ENCODE data around the gene MRPS15. TPM values are rescaled to one million over a fixed set of nuclear protein-coding genes. Genes with fewer than 3 reads are reported as not detected.

Gene MRPS15
- total RNA-seq, 2 experiments from 2014 or later, result 123 to 169 TPM

DNA sequence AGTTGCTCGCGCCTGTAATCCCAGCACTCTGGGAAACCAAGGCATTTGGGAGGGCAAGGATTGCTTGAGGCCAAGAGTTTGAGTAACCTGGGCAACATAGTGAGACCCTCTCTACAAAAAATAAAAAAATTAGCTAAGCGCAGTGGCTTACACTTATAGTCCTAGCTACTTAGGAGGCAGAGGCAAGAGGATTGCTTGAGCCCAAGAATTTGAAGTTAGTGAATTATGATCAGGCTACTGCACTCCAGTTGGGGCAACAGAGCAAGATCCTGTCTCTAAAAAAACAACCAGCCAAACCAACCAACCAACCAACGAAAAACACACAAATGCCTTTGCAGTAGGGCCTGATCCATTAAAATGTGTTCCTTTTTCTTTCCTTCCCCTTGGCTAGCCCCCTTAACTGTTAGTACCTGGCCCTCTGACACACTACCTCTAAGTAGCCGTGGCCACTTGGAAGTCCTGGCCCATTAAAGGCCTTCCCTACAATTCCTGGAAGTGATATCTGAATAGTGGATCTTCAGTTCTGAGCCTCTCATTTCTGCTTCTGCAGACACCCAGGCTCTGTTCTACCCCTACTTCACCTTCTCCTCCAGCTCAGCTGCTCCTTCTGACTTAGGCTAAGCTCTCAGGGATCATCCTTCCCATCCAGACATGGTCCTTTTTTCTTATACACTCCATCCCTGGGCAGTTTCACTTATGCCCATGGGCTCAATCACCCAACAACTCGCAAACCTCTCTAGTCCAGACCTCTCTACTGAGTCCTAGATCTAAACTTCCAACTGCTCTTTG lies 10.4 kb downstream of the MRPS15 start:
- no peak for DNase-seq
- Mint-ChIP-seq H3K4me3 (no peak overlapping the region), H3K27ac (no peak overlapping the region), H3K27me3 (no peaks in the 10 kb centered on the region), H3K9me3 (ENCODE audit: low read depth) (no peaks in the 10 kb centered on the region), H3K4me1 (peaks cover 36% of the 10 kb centered on the region), H3K36me3 (ENCODE audit: low read depth) (peaks cover 21% of the 10 kb centered on the region)
- intact Hi-C loops (cut with DNase I, micrococcal nuclease), result loop anchor here in 1 of 2 experiments (10.0 kb wide), 2 partner anchors 879 to 1259 kb away; partner anchors contain the start of genes SFPQ and TFAP2E
- POLR2A ChIA-PET, result interaction anchor here (0.5 to 0.6 kb wide), 2 partner anchors 496 to 770 kb away, joined by 3 to 4 read pairs; no protein-coding TSS in a partner anchor
- no peak for ATAC-seq
- CTCF ChIA-PET, result no interaction called here

DNA sequence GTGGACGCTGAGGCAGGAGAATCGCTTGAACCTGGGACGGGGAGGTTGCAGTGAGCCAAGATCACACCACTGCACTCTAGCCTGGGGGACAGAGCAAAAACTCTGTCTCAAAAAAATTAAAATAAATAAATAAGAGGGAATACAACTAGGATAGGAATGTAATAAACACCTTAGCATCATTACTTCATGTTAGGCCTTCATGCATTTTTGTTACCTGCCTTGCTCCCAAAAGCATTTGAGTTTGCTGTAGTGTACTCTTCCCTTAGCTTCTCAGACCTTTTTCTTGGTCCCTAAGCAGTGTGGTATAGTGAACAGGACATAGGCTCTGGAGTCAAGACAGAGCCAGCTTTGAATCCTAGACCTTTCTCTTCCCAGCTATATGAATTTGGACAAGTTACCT lies 11.1 kb downstream of the MRPS15 start:
- H3K27me3 Mint-ChIP-seq, result no peaks in the 10 kb centered on the region
- ChIA-PET CTCF (interaction anchor here (0.8 kb wide), 1 partner anchor 73 kb away, joined by 4 read pairs; no protein-coding TSS in a partner anchor), POLR2A (no interaction called here)
- no peaks in the 10 kb centered on the region for H3K9me3 Mint-ChIP-seq (ENCODE audit: low read depth)
- intact Hi-C loops (cut with DNase I, micrococcal nuclease), result loop anchor here in 1 of 2 experiments (10.0 kb wide), 2 partner anchors 878 to 1258 kb away; partner anchors contain the start of genes SFPQ and TFAP2E
- no peak overlapping the region for H3K27ac Mint-ChIP-seq
- H3K4me1 Mint-ChIP-seq, result peaks cover 28% of the 10 kb centered on the region
- H3K4me3 Mint-ChIP-seq, result no peak overlapping the region
- DNase-seq, result no peak
- ATAC-seq, result no peak
- H3K36me3 Mint-ChIP-seq (ENCODE audit: low read depth), result peaks cover 17% of the 10 kb centered on the region

DNA sequence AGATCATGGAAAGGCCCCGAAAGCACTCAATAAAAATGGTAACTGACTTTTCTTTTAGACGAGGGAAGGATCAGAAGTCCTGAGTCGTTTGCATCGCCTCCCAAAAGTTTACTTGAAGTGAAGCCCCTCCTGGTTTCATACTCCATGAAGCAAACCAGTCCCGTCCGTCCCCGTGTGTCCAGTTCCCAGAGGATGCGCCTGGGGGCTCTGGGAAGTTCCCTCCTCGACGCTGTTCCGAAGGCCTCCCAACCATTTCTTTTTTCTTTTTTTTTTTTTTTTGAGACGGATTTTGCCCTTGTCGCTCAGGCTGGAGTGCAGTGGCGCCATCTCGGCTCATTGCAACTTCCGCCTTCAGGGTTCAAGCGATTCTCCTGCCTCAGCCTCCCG lies 13.3 kb downstream of the MRPS15 start:
- ATAC-seq, result no peak
- no peaks in the 10 kb centered on the region for H3K9me3 Mint-ChIP-seq (ENCODE audit: low read depth)
- ChIA-PET POLR2A (interaction anchor here (0.6 to 2.1 kb wide), 7 partner anchors 8 to 302 kb away, joined by 3 to 10 read pairs (median 4); partner anchors contain the start of genes MRPS15 and TRAPPC3), CTCF (interaction anchor here (0.6 to 2.0 kb wide), 3 partner anchors 108 to 739 kb away, joined by 4 to 5 read pairs (median 4); no protein-coding TSS in a partner anchor)
- no peak for DNase-seq
- peaks cover 16% of the 10 kb centered on the region for H3K4me1 Mint-ChIP-seq
- no peaks in the 10 kb centered on the region for H3K27me3 Mint-ChIP-seq
- H3K36me3 Mint-ChIP-seq (ENCODE audit: low read depth), result peaks cover 11% of the 10 kb centered on the region
- intact Hi-C loops (cut with DNase I, micrococcal nuclease), result loop anchor here (1.0 to 10.0 kb wide), 8 partner anchors 7 to 1256 kb away; partner anchors contain the start of genes MRPS15 (in 2 of the 2), LSM10 (in 1 of the 2), SFPQ (in 1 of the 2) and TFAP2E (in 1 of the 2)
- H3K27ac Mint-ChIP-seq, result peak overlapping the region; percentile 83
- peak overlapping the region; percentile 83 for H3K4me3 Mint-ChIP-seq

DNA sequence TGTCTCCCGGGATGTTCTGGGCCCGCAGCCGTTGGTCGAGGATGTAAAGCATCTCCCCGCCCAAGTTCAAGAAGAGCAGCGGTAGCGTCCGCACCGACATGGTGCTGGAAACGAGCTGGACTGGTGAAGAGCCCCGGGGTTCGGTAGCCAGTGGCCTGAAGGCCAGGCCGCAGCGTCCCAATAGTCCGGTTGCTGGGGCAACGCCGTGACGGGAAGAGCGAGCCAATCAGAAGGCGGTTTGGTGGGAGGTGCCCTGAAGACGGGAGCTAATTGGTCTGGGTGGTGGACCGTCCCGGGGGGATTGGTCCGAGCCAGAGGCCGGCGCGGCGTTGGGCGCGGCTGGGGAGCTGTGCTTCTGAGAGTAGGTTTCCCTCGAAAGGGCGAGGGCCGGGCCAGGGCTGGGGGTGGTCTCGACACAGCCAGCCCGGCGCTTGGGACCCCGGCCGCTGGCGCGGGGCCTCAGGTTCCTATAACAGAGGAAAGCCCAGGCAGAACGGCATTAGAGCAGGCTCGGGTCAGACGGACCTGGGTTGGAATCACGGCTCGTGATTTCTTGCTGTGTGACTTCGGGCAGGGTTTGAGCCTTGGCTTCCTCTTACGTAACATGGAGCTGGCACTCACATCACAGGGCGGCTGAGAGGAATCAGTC lies 13.8 kb downstream of the MRPS15 start, which contains the start of gene OSCP1:
OSCP1 (minus strand) TSS at position 182 of the 649 bp plus-strand sequence; CDS start at position 100, 82 bp downstream.
- ChIA-PET POLR2A (interaction anchor here (0.6 to 2.1 kb wide), 6 partner anchors 9 to 301 kb away, joined by 3 to 10 read pairs (median 4); partner anchors contain the start of genes MRPS15 and TRAPPC3), CTCF (interaction anchor here (0.6 to 2.0 kb wide), 3 partner anchors 107 to 738 kb away, joined by 4 to 5 read pairs (median 4); no protein-coding TSS in a partner anchor)
- Mint-ChIP-seq H3K27me3 (no peaks in the 10 kb centered on the region), H3K4me1 (peaks cover 16% of the 10 kb centered on the region), H3K4me3 (peak within 1 kb of the TSS; percentile 83), H3K27ac (peak within 1 kb of the TSS; percentile 83), H3K36me3 (ENCODE audit: low read depth) (peaks cover 7% of the 10 kb centered on the region), H3K9me3 (ENCODE audit: low read depth) (no peaks in the 10 kb centered on the region)
- peak; percentile 98 for ATAC-seq
- DNase-seq, result peak; percentile 91
- intact Hi-C loops (cut with DNase I, micrococcal nuclease), result loop anchor here (1.0 to 10.0 kb wide), 8 partner anchors 8 to 1256 kb away; partner anchors contain the start of genes MRPS15 (in 2 of the 2), LSM10 (in 1 of the 2), SFPQ (in 1 of the 2) and TFAP2E (in 1 of the 2)

DNA sequence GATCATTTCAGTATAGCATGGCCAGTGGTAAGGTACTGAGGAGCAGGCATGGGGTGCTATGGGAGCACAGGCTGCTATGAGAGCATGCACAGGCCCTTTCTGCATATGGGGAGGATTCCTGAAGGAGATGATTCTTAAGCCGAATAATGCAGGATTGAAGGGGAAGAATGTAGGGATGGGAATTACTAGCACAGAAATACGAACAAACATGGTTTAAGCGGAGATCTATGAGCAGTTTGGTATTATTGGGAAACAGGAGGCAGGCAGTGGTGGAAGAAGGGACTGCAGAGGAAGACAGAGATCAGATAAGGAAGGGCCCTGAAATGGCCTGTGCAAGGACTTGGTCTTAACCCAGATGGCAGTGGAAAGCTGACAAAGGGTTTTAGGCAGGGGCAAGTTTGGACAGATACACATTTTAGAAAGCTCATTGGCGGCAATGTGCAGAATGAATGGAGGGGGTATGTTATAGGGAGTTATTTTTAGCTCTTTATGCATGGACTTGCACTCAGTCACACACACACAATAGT lies 15.6 kb downstream of the MRPS15 start:
- ChIA-PET CTCF (interaction anchor here (0.6 kb wide), 1 partner anchor 1411 kb away, joined by 3 read pairs; the partner anchor contains the start of gene MTF1), POLR2A (no interaction called here)
- Mint-ChIP-seq H3K27me3 (no peaks in the 10 kb centered on the region), H3K9me3 (ENCODE audit: low read depth) (no peaks in the 10 kb centered on the region), H3K27ac (no peak overlapping the region), H3K4me3 (no peak overlapping the region), H3K4me1 (peaks cover 16% of the 10 kb centered on the region), H3K36me3 (ENCODE audit: low read depth) (no peaks in the 10 kb centered on the region)
- no peak for ATAC-seq
- no peak for DNase-seq
- intact Hi-C loops (cut with DNase I, micrococcal nuclease), result no loop called here

DNA sequence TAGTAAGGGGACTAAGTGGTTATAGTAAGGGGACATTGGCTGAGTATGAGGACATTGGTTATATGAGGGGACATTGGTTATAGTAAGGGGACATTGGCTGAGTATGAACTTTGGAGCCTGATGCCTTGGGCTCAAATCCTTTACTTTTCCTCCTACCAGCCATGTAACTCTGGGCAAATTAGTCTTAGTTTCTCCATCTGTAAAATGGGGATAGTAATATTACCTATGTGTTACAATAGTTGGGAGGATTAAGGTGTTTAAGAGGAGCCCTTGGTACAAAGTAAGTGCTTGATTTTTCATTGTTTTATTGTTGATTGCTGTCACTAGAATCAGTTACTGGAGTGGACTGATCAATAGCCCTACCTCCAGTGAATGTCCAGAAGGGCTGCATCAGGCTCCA lies 16.7 kb downstream of the MRPS15 start:
- Mint-ChIP-seq H3K4me3 (no peak overlapping the region), H3K4me1 (peaks cover 16% of the 10 kb centered on the region), H3K27me3 (no peaks in the 10 kb centered on the region), H3K36me3 (ENCODE audit: low read depth) (no peaks in the 10 kb centered on the region), H3K9me3 (ENCODE audit: low read depth) (no peaks in the 10 kb centered on the region), H3K27ac (no peak overlapping the region)
- no peak for ATAC-seq
- intact Hi-C loops (cut with DNase I, micrococcal nuclease), result no loop called here
- ChIA-PET POLR2A (no interaction called here), CTCF (no interaction called here)
- no peak for DNase-seq

DNA sequence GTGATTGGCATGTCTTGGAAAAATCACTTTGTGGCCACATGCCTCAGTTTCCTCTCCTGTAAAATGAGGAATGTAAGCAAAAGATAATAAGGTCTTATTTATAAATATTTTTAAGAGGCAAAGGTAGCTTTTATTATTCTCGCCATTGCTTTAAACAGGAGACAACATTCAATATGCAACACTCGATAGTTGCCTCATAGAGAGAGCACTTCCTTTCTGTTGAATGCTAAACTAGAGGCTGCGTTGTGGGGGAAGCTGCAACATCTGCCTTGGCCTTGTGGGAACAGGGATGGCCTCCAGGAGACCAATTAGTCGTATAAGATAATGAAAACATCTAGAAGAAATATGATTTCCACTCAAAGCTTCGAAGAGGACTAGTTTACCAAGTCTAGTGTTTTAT lies 17.4 kb downstream of the MRPS15 start:
- ATAC-seq, result no peak
- intact Hi-C loops (cut with DNase I, micrococcal nuclease), result no loop called here
- ChIA-PET CTCF (interaction anchor here (0.6 to 0.8 kb wide), 2 partner anchors 21 to 144 kb away, joined by 3 to 5 read pairs; no protein-coding TSS in a partner anchor), POLR2A (no interaction called here)
- H3K27me3 Mint-ChIP-seq, result no peaks in the 10 kb centered on the region
- peaks cover 16% of the 10 kb centered on the region for H3K4me1 Mint-ChIP-seq
- no peaks in the 10 kb centered on the region for H3K9me3 Mint-ChIP-seq (ENCODE audit: low read depth)
- no peak overlapping the region for H3K4me3 Mint-ChIP-seq
- no peak for DNase-seq
- no peaks in the 10 kb centered on the region for H3K36me3 Mint-ChIP-seq (ENCODE audit: low read depth)
- no peak overlapping the region for H3K27ac Mint-ChIP-seq

DNA sequence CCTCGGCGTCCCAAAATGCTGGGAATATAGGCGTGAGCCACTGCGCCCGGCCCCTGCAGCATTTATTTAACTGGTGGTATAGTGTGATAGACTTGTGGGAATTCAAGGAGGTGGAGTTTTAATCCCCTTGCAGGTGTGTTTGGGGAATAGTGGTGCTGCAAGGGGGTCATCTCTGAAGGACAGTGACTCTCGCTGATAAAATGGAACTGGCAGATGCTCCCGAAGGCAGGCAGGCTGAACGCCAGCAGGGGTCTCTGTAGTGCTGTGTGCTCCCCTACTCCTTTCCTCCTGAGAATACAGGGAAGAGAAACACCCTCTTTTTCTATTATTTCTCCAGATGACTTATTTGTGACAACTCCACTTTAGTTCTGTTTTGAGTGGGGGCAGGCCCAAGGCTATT lies 17.9 kb downstream of the MRPS15 start:
- Mint-ChIP-seq H3K9me3 (ENCODE audit: low read depth) (no peaks in the 10 kb centered on the region), H3K27ac (no peak overlapping the region), H3K4me1 (peaks cover 12% of the 10 kb centered on the region), H3K4me3 (no peak overlapping the region), H3K36me3 (ENCODE audit: low read depth) (no peaks in the 10 kb centered on the region), H3K27me3 (no peaks in the 10 kb centered on the region)
- ChIA-PET POLR2A (no interaction called here), CTCF (interaction anchor here (0.6 to 0.8 kb wide), 3 partner anchors 20 to 1636 kb away, joined by 3 to 5 read pairs (median 3); no protein-coding TSS in a partner anchor)
- DNase-seq, result peak; percentile 61
- ATAC-seq, result peak; percentile 18
- intact Hi-C loops (cut with DNase I, micrococcal nuclease), result no loop called here

DNA sequence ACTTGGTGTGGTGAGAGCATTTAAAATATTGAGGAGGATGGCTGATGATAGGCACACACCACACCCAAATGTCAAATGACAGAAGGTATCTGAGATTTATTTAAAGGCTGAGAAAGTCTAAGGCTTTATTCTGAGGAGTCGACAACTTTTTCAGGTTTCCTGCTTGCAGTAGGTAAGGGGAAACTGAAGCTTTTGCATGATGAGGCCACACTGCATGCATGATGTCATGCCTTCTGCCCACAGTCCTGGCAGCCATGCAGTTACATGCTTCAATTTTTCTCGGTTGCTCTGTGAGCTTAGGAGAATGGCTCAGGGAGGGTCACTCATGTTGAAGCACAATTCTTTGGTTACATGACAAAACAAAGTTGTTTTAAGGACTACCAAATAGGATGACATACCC lies 20.9 kb downstream of the MRPS15 start:
- no peak for ATAC-seq
- no peak overlapping the region for H3K27ac Mint-ChIP-seq
- H3K9me3 Mint-ChIP-seq (ENCODE audit: low read depth), result no peaks in the 10 kb centered on the region
- H3K4me1 Mint-ChIP-seq, result peaks cover 3% of the 10 kb centered on the region
- intact Hi-C loops (cut with DNase I, micrococcal nuclease), result no loop called here
- no peaks in the 10 kb centered on the region for H3K27me3 Mint-ChIP-seq
- POLR2A ChIA-PET, result no interaction called here
- DNase-seq, result no peak
- CTCF ChIA-PET, result interaction anchor here (0.9 kb wide), 1 partner anchor 8 kb away, joined by 3 read pairs; no protein-coding TSS in a partner anchor
- no peaks in the 10 kb centered on the region for H3K36me3 Mint-ChIP-seq (ENCODE audit: low read depth)
- no peak overlapping the region for H3K4me3 Mint-ChIP-seq

DNA sequence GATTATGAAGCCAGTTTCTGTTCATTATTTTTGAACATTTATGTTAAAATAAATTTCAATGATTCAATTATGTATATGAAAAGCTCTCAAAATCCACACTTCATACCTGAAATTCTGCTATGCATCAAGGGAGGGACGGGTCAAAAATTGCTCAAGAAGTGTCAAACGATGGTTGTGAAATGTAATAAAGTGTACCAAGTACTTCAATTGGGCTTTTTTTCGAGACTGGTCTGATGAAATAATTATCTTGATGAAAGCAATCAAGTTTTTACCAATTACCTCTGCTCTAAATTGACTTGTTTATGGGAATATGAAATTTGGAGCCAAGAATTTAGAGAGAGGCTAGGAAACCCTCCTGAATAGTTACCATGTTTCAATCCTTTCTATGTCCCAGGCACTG lies 21.8 kb downstream of the MRPS15 start:
- CTCF ChIA-PET, result no interaction called here
- POLR2A ChIA-PET, result no interaction called here
- no peaks in the 10 kb centered on the region for H3K9me3 Mint-ChIP-seq (ENCODE audit: low read depth)
- no peaks in the 10 kb centered on the region for H3K27me3 Mint-ChIP-seq
- DNase-seq (no peak), ATAC-seq (no peak)
- H3K36me3 Mint-ChIP-seq (ENCODE audit: low read depth), result no peaks in the 10 kb centered on the region
- H3K4me1 Mint-ChIP-seq, result peaks cover 3% of the 10 kb centered on the region
- intact Hi-C loops (cut with DNase I, micrococcal nuclease), result no loop called here
- H3K4me3 Mint-ChIP-seq, result no peak overlapping the region
- no peak overlapping the region for H3K27ac Mint-ChIP-seq

DNA sequence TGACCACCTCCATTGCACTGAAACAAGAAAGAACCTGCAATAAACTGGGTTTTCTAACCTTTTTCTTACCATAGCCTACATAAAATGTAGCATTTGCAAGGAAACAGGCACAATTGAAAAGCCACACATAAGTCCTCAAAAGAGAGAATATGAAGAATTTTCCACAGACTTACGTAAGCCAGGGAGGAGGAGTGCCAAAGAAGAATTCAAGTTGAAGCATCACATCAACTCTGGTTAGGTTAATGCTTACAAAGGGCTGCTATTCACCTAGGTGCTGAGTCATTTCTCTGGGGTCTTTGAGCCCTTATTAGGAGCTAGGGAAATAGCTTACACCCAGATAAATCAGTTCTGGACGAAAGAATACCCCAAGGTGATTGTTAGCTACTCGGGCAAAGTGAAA lies 23.5 kb downstream of the MRPS15 start:
- CTCF ChIA-PET, result no interaction called here
- H3K27ac Mint-ChIP-seq, result no peak overlapping the region
- H3K27me3 Mint-ChIP-seq, result no peaks in the 10 kb centered on the region

More for the DNA sequence above, 23.5 kb downstream of the MRPS15 start:
- no peaks in the 10 kb centered on the region for H3K4me1 Mint-ChIP-seq
- POLR2A ChIA-PET, result no interaction called here
- DNase-seq (no peak), ATAC-seq (no peak)
- intact Hi-C loops (cut with DNase I, micrococcal nuclease), result no loop called here
- no peak overlapping the region for H3K4me3 Mint-ChIP-seq
- H3K9me3 Mint-ChIP-seq (ENCODE audit: low read depth), result no peaks in the 10 kb centered on the region
- no peaks in the 10 kb centered on the region for H3K36me3 Mint-ChIP-seq (ENCODE audit: low read depth)
